H9 (cell line): ENCODE measurements around the gene PTP4A2. TPM values are rescaled to one million over a fixed set of nuclear protein-coding genes. Genes with fewer than 3 reads are reported as not detected.

Experiments used
- DNase-seq: peaks from one replicate; pipeline ENCODE4 v3.0.0-alpha.2; 2017
- H2AFZ ChIP-seq: one replicate; pipeline ENCODE4 v1.6.1; 2013; ENCODE audit warnings: mild to moderate bottlenecking, low read length, control low read depth, moderate library complexity
- H2AK5ac ChIP-seq: 2 replicates; pipeline ENCODE4 v1.6.1; 2013; ENCODE audit warnings: low read length, control low read depth, mixed read lengths; ENCODE audit not compliant: insufficient read length
- H2BK120ac ChIP-seq: one replicate; pipeline ENCODE4 v1.6.1; 2013; ENCODE audit warnings: low read depth, mild to moderate bottlenecking, low read length, control low read depth, inconsistent platforms; ENCODE audit not compliant: poor library complexity, severe bottlenecking
- H2BK12ac ChIP-seq: 2 replicates; pipeline ENCODE4 v1.6.1; 2013; ENCODE audit warnings: low read length, control low read depth, mixed read lengths, low read depth; ENCODE audit not compliant: insufficient read length
- H2BK15ac ChIP-seq: 2 replicates; pipeline ENCODE4 v1.6.1; 2013; ENCODE audit warnings: low read depth, low read length, control low read depth
- H2BK20ac ChIP-seq: one replicate; pipeline ENCODE4 v1.6.1; 2013; ENCODE audit warnings: low read depth, mild to moderate bottlenecking, low read length, control low read depth, inconsistent platforms; ENCODE audit not compliant: poor library complexity, severe bottlenecking
- H2BK5ac ChIP-seq: 2 replicates; pipeline ENCODE4 v1.6.1; 2013; ENCODE audit warnings: low read length, control low read depth, mixed read lengths; ENCODE audit not compliant: insufficient read length
- H3K14ac ChIP-seq: 2 replicates; pipeline ENCODE4 v1.6.1; 2013; ENCODE audit warnings: low read length, control low read depth; ENCODE audit not compliant: insufficient read depth
- H3K18ac ChIP-seq: 2 replicates; pipeline ENCODE4 v1.6.1; 2013; ENCODE audit warnings: low read depth, mild to moderate bottlenecking, mixed read lengths, low read length, control low read depth; ENCODE audit not compliant: insufficient read length
- H3K23ac ChIP-seq: 2 replicates; pipeline ENCODE4 v1.6.1; 2013; ENCODE audit warnings: low read length, control low read depth, mixed read lengths, low read depth; ENCODE audit not compliant: insufficient read length
- H3K23me2 ChIP-seq: 2 replicates; pipeline ENCODE4 v1.6.1; 2013; ENCODE audit warnings: low read depth, mild to moderate bottlenecking, mixed read lengths, low read length, control low read depth; ENCODE audit not compliant: insufficient read length, poor library complexity, severe bottlenecking
- H3K27ac ChIP-seq: 2 replicates; pipeline ENCODE4 v1.5.1; 2013; ENCODE audit warnings: low read length, control low read depth, mixed read lengths, low read depth; ENCODE audit not compliant: insufficient read length
- H3K27me3 ChIP-seq: 2 replicates; pipeline ENCODE4 v1.6.1; 2013; ENCODE audit warnings: low read length, control low read depth, inconsistent platforms; ENCODE audit not compliant: insufficient read depth
- H3K4ac ChIP-seq: 2 replicates; pipeline ENCODE4 v1.6.1; 2013; ENCODE audit warnings: low read depth, mild to moderate bottlenecking, control low read depth, inconsistent platforms, low read length, moderate library complexity
- H3K4me1 ChIP-seq: 2 replicates; pipeline ENCODE4 v1.6.1; 2013; ENCODE audit warnings: low read length, control low read depth, inconsistent platforms; ENCODE audit not compliant: insufficient read depth
- H3K4me2 ChIP-seq: 2 replicates; pipeline ENCODE4 v1.6.1; 2013; ENCODE audit warnings: low read length, control low read depth, mixed read lengths; ENCODE audit not compliant: insufficient read length, insufficient read depth
- H3K56ac ChIP-seq: 2 replicates; pipeline ENCODE4 v1.6.1; 2013; ENCODE audit warnings: low read depth, mild to moderate bottlenecking, mixed read lengths, low read length, control low read depth; ENCODE audit not compliant: insufficient read length
- H3K79me1 ChIP-seq: 2 replicates; pipeline ENCODE4 v1.6.1; 2013; ENCODE audit warnings: low read depth, mild to moderate bottlenecking, moderate library complexity, low read length, control low read depth, inconsistent platforms; ENCODE audit not compliant: insufficient read depth, poor library complexity, severe bottlenecking
- H3K79me2 ChIP-seq: 2 replicates; pipeline ENCODE4 v1.6.1; 2013; ENCODE audit warnings: low read length, control low read depth, inconsistent platforms; ENCODE audit not compliant: insufficient read depth
- H3K9ac ChIP-seq: 2 replicates; pipeline ENCODE4 v1.6.1; 2013; ENCODE audit warnings: low read length, control low read depth, mixed read lengths; ENCODE audit not compliant: insufficient read length; ENCODE audit errors: extremely low read depth
- H3K9me3 ChIP-seq: one replicate; pipeline ENCODE4 v1.6.1; 2013; ENCODE audit warnings: low read depth, low read length, inconsistent platforms; ENCODE audit not compliant: control insufficient read depth
- H3T11ph ChIP-seq: one replicate; pipeline ENCODE4 v1.6.1; 2013; ENCODE audit warnings: mild to moderate bottlenecking, low read length, control low read depth, inconsistent platforms
- H4K20me1 ChIP-seq: one replicate; pipeline ENCODE4 v1.6.1; 2013; ENCODE audit not compliant: control insufficient read depth, insufficient read length, insufficient read depth
- H4K5ac ChIP-seq: 2 replicates; pipeline ENCODE4 v1.6.1; 2013; ENCODE audit warnings: low read depth, mild to moderate bottlenecking, mixed read lengths, low read length, control low read depth; ENCODE audit not compliant: insufficient read length
- H4K8ac ChIP-seq: replicated peaks from 2 replicates; pipeline ENCODE4 v1.6.1; 2013; ENCODE audit warnings: low read length, control low read depth, mixed read lengths, low read depth; ENCODE audit not compliant: insufficient read length
- H4K91ac ChIP-seq: 2 replicates; pipeline ENCODE4 v1.6.1; 2013; ENCODE audit warnings: low read depth, mild to moderate bottlenecking, moderate library complexity, mixed read lengths, low read length, control low read depth; ENCODE audit not compliant: insufficient read length
- H3K27ac Mint-ChIP-seq, 3 experiments: 2 replicates in 2 of 3; 3 replicates in 1 of 3; pipeline ENCODE4 v1.8.0; 2020 to 2021; ENCODE audit warnings: mixed read lengths in 3 of 3, mild to moderate bottlenecking in 1 of 3, moderate library complexity in 1 of 3
- H3K27me3 Mint-ChIP-seq: 2 replicates; pipeline ENCODE4 v1.8.0; 2021; ENCODE audit warnings: low read depth, mild to moderate bottlenecking, moderate library complexity, mixed read lengths
- H3K36me3 Mint-ChIP-seq, 3 experiments: 2 replicates in 2 of 3; 3 replicates in 1 of 3; pipeline ENCODE4 v1.8.0; 2020 to 2021; ENCODE audit warnings: low read depth in 3 of 3, mixed read lengths in 3 of 3; ENCODE audit not compliant: insufficient read depth in 1 of 3
- H3K4me1 Mint-ChIP-seq, 2 experiments: 2 replicates each; pipeline ENCODE4 v1.8.0; 2020; ENCODE audit warnings: mixed read lengths in 2 of 2
- H3K4me3 Mint-ChIP-seq, 2 experiments: 2 replicates in 1 of 2; 3 replicates in 1 of 2; pipeline ENCODE4 v1.8.0; 2020 to 2021; ENCODE audit warnings: mild to moderate bottlenecking in 2 of 2, mixed read lengths in 2 of 2, moderate library complexity in 1 of 2
- H3K9me3 Mint-ChIP-seq, 2 experiments: 2 replicates in 1 of 2; 3 replicates in 1 of 2; pipeline ENCODE4 v1.8.0; 2020; ENCODE audit warnings: mild to moderate bottlenecking in 2 of 2, mixed read lengths in 2 of 2, moderate library complexity in 1 of 2
- WGBS: extraction: QIAGEN DNeasy Blood & Tissue Kit; methylation state at CpG from one replicate; pipeline ENCODE4 v1.1.7; 2013; ENCODE audit warnings: missing lambda C conversion rate, low lambda C conversion rate, mixed read lengths; ENCODE audit not compliant: insufficient read length; ENCODE audit errors: extremely low coverage; 5-methylcytosine and 5-hydroxymethylcytosine counted together
- total RNA-seq: library from RNA; stranded (reverse); gene quantifications from 2 replicates; pipeline ENCODE4 v1.2.1, GENCODE V29; 2021
- TF ChIP-seq, protein P1 (sequence below): fragments of 200-600 bp; sonication (generic); conservative IDR thresholded peaks from 3 replicates; pipeline ENCODE4 v1.8.0; 2021; ENCODE audit warnings: antibody characterized with exemption, mild to moderate bottlenecking

PTP4A2 gene
- total RNA-seq, 1 experiment from 2014 or later = 192 TPM

DNA sequence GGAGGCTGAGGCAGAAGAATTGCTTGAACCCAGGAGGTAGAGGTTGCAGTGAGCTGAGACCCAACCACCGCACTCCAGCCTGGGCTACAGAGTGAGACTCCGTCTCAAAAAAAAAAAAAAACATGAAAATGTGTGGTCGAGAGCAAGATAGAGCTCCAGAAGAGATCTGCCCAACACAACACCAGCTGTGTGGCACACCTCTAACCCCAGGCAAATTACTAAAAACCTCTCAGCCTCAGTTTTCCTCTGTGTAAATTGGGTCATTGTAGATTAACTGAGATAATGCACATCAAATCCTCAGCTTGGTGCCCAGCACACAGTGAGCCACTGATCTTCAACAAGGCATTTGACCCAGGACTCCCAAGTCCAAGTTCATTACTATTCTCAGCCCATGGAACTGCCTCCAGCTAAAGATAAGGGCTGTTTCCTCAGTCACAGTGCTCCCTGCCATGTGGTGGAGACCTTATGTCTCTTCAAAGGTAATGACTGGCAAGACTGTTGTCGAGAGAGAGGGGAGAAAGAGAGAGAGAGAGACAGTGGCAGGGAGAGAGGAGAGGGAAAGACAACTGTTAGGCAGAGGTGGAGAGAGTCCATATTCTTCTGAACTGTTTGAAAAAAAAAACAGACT is 58.1 kb downstream of the PTP4A2 start:
- no peak overlapping the region for H2BK120ac ChIP-seq
- no peak overlapping the region for H2AFZ ChIP-seq
- no peak overlapping the region for H3K4me2 ChIP-seq
- H3K4me3 Mint-ChIP-seq = no peak overlapping the region
- H3K14ac ChIP-seq = no peak overlapping the region
- no peaks in the 10 kb centered on the region for H3K36me3 Mint-ChIP-seq
- H4K20me1 ChIP-seq = no peaks in the 10 kb centered on the region
- no peak overlapping the region for H4K5ac ChIP-seq
- no peaks in the 10 kb centered on the region for H3K9me3 ChIP-seq
- no peaks in the 10 kb centered on the region for H3K9me3 Mint-ChIP-seq
- H4K8ac ChIP-seq = no peak overlapping the region
- no peak overlapping the region for H3K56ac ChIP-seq
- TF ChIP-seq, protein P1, sequence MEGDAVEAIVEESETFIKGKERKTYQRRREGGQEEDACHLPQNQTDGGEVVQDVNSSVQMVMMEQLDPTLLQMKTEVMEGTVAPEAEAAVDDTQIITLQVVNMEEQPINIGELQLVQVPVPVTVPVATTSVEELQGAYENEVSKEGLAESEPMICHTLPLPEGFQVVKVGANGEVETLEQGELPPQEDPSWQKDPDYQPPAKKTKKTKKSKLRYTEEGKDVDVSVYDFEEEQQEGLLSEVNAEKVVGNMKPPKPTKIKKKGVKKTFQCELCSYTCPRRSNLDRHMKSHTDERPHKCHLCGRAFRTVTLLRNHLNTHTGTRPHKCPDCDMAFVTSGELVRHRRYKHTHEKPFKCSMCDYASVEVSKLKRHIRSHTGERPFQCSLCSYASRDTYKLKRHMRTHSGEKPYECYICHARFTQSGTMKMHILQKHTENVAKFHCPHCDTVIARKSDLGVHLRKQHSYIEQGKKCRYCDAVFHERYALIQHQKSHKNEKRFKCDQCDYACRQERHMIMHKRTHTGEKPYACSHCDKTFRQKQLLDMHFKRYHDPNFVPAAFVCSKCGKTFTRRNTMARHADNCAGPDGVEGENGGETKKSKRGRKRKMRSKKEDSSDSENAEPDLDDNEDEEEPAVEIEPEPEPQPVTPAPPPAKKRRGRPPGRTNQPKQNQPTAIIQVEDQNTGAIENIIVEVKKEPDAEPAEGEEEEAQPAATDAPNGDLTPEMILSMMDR = no peak
- no peak overlapping the region for H3T11ph ChIP-seq
- no peak overlapping the region for H3K18ac ChIP-seq
- no peaks in the 10 kb centered on the region for H3K27me3 Mint-ChIP-seq
- no peak overlapping the region for H2BK20ac ChIP-seq
- H2BK5ac ChIP-seq = no peak overlapping the region
- H2BK15ac ChIP-seq = no peak overlapping the region
- H3K79me2 ChIP-seq = no peaks in the 10 kb centered on the region
- no peaks in the 10 kb centered on the region for H3K4me1 ChIP-seq
- peaks cover 0 to 5% of the 10 kb centered on the region in 2 experiments; a peak in 2 of 4 replicates for H3K4me1 Mint-ChIP-seq
- no peak overlapping the region for H3K27ac ChIP-seq
- no peak overlapping the region for H3K23ac ChIP-seq
- H3K9ac ChIP-seq = no peak overlapping the region
- H3K79me1 ChIP-seq = no peaks in the 10 kb centered on the region
- no peak overlapping the region for H3K4ac ChIP-seq
- H3K27ac Mint-ChIP-seq = no peak overlapping the region
- H3K23me2 ChIP-seq = no peaks in the 10 kb centered on the region
- DNase-seq = no peak
- H4K91ac ChIP-seq = no peak overlapping the region
- no CpG with 5 or more reads among the region's 4 CpGs for WGBS
- H2BK12ac ChIP-seq = no peak overlapping the region
- H2AK5ac ChIP-seq = no peak overlapping the region
- no peaks in the 10 kb centered on the region for H3K27me3 ChIP-seq
